Brain microvascular endothelial cell (primary cell): Measurements from ENCODE around the gene ACAD11.

Experiments used
- DNase-seq: peaks from one replicate; pipeline ENCODE4 v3.0.0-alpha.2; 2020
- H3K27ac ChIP-seq: fragments of 250-450 bp; sonication (Bioruptor Pico); 2 replicates; pipeline ENCODE4 v1.5.1; 2020; ENCODE audit warnings: mild to moderate bottlenecking, moderate library complexity
- H3K27me3 ChIP-seq: fragments of 250-450 bp; sonication (Bioruptor Pico); replicated peaks from 2 replicates; pipeline ENCODE4 v1.5.1; 2020; ENCODE audit warnings: mild to moderate bottlenecking
- H3K36me3 ChIP-seq: fragments of 250-450 bp; sonication (Bioruptor Pico); replicated peaks from 2 replicates; pipeline ENCODE4 v1.5.1; 2020; ENCODE audit warnings: mild to moderate bottlenecking
- H3K4me3 ChIP-seq: 2 replicates; pipeline ENCODE4 v1.5.1; 2011; ENCODE audit warnings: low read depth, mild to moderate bottlenecking, control low read depth, low read length, moderate library complexity
- in situ Hi-C: cut with HindIII; loops from 2 replicates; pipeline ENCODE4 v1.10.0; 2017; ENCODE audit warnings: low sequenced_read_pairs, low pct_ligation_motif_present
- TF ChIP-seq, protein P1 (sequence below): IDR thresholded peaks from 2 replicates; pipeline ENCODE4 v1.5.1; 2011; ENCODE audit warnings: low read depth, mild to moderate bottlenecking, moderate library complexity, low read length, control low read depth, inconsistent platforms; ENCODE audit errors: missing control alignments

ACAD11 gene

DNA sequence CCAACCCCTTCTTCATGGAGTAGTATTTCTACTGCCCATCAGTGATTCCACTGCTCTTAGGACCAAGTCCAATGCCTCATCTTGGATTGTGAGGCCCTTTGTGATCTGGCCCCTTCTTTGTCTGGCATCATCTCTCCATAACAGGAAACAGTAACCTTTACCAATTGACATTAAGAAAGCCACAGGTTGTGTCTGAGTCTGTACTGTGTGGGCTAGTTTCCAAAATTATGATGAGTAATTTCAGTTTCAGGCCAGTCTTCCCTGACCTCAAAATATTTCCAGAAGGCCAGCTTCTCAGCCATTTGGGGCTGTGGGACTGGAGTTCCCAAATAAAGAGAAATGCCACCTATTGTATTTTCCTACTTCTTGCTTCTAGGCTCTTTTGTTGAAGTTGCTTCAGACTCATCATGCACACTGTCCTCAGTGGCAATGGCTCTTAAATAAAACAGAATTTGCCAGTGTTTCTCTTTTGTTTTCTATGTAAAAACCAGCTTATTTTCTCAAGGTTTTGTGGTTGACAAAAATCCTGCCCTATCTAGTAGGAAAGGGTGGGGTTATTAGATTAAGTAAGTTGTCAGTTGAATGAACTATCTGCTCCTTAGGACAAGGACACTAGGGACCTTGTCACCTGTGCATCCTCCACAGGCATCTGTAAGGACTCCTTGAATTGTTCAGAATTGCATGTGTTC, 109.6 kb downstream of the ACAD11 start:
- Histone ChIP-seq H3K36me3 (no peaks in the 10 kb centered on the region), H3K27me3 (no peaks in the 10 kb centered on the region), H3K27ac (peak overlapping the region; percentile 49), H3K4me3 (no peak overlapping the region)
- in situ Hi-C loops, result loop anchor here (25.0 kb wide), 1 partner anchor 87 kb away; no protein-coding TSS in a partner anchor
- TF ChIP-seq, protein P1, sequence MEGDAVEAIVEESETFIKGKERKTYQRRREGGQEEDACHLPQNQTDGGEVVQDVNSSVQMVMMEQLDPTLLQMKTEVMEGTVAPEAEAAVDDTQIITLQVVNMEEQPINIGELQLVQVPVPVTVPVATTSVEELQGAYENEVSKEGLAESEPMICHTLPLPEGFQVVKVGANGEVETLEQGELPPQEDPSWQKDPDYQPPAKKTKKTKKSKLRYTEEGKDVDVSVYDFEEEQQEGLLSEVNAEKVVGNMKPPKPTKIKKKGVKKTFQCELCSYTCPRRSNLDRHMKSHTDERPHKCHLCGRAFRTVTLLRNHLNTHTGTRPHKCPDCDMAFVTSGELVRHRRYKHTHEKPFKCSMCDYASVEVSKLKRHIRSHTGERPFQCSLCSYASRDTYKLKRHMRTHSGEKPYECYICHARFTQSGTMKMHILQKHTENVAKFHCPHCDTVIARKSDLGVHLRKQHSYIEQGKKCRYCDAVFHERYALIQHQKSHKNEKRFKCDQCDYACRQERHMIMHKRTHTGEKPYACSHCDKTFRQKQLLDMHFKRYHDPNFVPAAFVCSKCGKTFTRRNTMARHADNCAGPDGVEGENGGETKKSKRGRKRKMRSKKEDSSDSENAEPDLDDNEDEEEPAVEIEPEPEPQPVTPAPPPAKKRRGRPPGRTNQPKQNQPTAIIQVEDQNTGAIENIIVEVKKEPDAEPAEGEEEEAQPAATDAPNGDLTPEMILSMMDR, result no peak
- DNase-seq, result peak; percentile 64

DNA sequence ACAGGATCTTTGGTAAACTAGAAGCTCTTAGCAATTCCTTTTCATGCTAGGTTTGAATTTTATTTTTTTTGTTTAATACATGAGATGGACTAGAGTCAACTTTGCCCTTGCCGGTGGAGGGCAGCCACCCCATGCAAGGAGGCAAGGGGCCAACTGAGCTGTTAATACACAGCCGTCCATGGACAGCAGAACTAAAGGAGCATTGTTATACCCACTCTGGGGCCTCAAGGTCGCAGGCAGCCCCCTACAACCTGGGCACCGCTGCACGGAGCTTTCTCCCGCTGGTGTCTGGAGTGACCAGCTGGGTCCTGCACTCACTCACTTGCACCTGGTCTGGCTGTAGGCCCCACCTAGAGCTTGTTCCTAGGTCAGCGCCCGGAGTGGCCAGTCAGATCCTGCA, 110.4 kb downstream of the ACAD11 start:
- in situ Hi-C loops, result loop anchor here (25.0 kb wide), 1 partner anchor 88 kb away; no protein-coding TSS in a partner anchor

DNA sequence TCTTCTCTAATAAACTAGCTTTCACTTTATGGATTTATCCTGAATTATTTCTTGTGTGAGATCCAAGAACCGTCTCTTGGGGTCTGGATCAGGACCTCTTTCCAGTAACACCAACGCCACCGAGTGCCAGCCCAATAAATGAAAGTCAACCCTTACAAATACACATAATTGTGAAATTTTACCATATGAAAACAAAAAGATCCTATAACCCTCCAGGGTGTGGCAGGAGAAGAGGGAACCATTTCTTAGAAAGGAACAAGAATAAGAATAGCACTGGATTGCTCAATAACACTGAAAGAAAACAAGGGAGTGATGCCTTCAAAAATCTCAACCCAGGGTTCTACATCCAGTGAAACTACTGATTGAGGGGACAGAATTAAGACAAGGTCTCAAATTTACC, 114.1 kb downstream of the ACAD11 start:
- DNase-seq, result no peak
- TF ChIP-seq, protein P1, result no peak
- Histone ChIP-seq H3K4me3 (no peak overlapping the region), H3K27me3 (no peaks in the 10 kb centered on the region), H3K27ac (no peak overlapping the region), H3K36me3 (no peaks in the 10 kb centered on the region)
- in situ Hi-C loops, result loop anchor here (25.0 kb wide), 1 partner anchor 92 kb away; no protein-coding TSS in a partner anchor

More for the DNA sequence above, 110.4 kb downstream of the ACAD11 start:
- no peak overlapping the region for H3K4me3 ChIP-seq
- TF ChIP-seq, protein P1, result no peak
- DNase-seq, result no peak
- no peak overlapping the region for H3K27ac ChIP-seq
- no peaks in the 10 kb centered on the region for H3K36me3 ChIP-seq
- H3K27me3 ChIP-seq, result no peaks in the 10 kb centered on the region

DNA sequence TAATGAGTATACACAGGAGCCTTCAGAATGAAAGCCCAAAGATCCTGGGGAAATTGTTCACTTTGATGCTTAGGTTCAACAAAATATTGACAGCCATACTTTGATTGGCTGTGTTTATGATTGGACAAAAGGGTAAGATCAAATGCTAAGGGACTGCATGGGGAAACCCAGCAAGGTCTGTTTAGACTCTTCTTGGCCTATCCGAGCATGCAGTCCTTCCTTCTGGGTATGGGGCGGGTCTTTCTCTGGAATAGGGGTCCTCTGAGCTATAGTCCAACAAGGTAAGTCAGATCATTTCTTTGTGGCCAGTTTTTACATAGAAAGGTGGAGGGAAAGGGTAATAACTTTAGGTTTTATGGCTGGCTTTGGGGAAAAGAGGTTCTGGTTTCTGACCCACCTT, 115.5 kb downstream of the ACAD11 start:
- DNase-seq, result no peak
- in situ Hi-C loops, result loop anchor here (25.0 kb wide), 1 partner anchor 93 kb away; no protein-coding TSS in a partner anchor

DNA sequence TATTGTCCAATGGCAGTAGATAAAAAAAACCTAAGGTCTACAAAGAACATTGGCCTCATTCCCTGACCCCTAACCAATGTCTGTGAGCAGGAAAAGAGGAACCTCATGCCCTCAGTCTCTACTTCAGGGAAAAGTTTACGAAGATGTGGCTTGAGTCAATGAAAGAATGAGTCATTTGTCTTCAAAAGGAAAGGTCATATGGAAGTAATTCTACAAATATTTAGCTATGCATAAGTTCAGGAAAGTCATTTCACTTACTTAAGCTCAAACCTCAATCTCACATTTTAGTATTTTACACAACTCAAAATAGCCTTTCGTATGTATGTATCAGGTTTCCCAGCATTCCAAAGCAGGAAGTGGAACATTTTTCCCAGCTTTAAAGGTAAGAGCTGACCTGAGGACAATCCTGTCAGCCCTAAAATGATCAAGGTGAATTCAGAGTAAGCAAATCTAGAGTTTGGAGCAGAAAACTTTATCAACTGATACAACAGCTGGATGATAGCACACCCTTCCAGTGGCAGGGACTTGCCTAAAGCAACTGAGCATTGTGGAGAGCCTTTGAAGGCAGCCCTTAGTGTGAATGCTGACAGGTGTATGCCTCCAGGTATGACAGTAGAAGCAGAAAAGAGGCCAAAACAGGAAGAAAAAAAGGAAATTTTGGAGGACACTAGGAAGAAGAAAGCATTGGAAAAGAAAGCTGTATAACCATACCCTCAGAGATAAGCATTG, 116.4 kb downstream of the ACAD11 start:
- in situ Hi-C loops, result loop anchor here (25.0 kb wide), 1 partner anchor 94 kb away; no protein-coding TSS in a partner anchor
- peak overlapping the region; percentile 75 for H3K27ac ChIP-seq

More for the DNA sequence above, 115.5 kb downstream of the ACAD11 start:
- H3K27me3 ChIP-seq, result no peaks in the 10 kb centered on the region
- H3K4me3 ChIP-seq, result no peak overlapping the region
- TF ChIP-seq, protein P1, result no peak
- no peaks in the 10 kb centered on the region for H3K36me3 ChIP-seq
- H3K27ac ChIP-seq, result no peak overlapping the region

More for the DNA sequence above, 116.4 kb downstream of the ACAD11 start:
- peak; percentile 68 for DNase-seq
- TF ChIP-seq, protein P1, result no peak
- Histone ChIP-seq H3K4me3 (no peak overlapping the region), H3K27me3 (no peaks in the 10 kb centered on the region), H3K36me3 (peaks cover 2% of the 10 kb centered on the region)
